Sigmoid colon (tissue), 7 donors: ENCODE results near the gene PHKB. TPM values are rescaled to one million over a fixed set of nuclear protein-coding genes. Genes with fewer than 3 reads are reported as not detected.
"Not testable (repeated sequence)": the region's sequence is repeated elsewhere in the genome, so short reads cannot be mapped to it uniquely, and the experiment has no call there.

Experiments
- DNase-seq: peaks from one replicate; pipeline ENCODE4 v3.0.0-alpha.2; 2019
- H3K27ac ChIP-seq, 4 donors: fragments of 200-600 bp; sonication (generic); one replicate each; pipeline ENCODE4 v1.5.1; 2016 to 2019; ENCODE audit warnings: mild to moderate bottlenecking in 1 of 4
- H3K27me3 ChIP-seq, 3 donors: fragments of 200-600 bp; sonication (generic); one replicate each; pipeline ENCODE4 v1.5.1; 2019; ENCODE audit warnings: mild to moderate bottlenecking in 1 of 3
- H3K36me3 ChIP-seq, 4 donors: fragments of 200-600 bp; sonication (generic); one replicate each; pipeline ENCODE4 v1.5.1; 2016 to 2019
- H3K4me1 ChIP-seq, 4 donors: fragments of 200-600 bp; sonication (generic); one replicate each; pipeline ENCODE4 v1.5.1; 2017 to 2019
- H3K4me3 ChIP-seq, 4 donors: fragments of 200-600 bp; sonication (generic); one replicate each; pipeline ENCODE4 v1.5.1; 2017 to 2019; ENCODE audit warnings: mild to moderate bottlenecking in 2 of 4, moderate library complexity in 1 of 4
- H3K9me3 ChIP-seq, 4 donors: fragments of 200-600 bp in 3 of 4; sonication (generic) in 3 of 4; one replicate each; pipeline versions ENCODE4 v1.5.1 to v1.6.1; 2013 to 2019
- CTCF ChIP-seq, 4 experiments: fragments of 450-650 bp in 3 of 4; fragments of 200-600 bp in 1 of 4; IDR thresholded peaks; one replicate each; pipeline ENCODE4 v1.5.1; 2016 to 2019; ENCODE audit warnings: antibody characterized with exemption in 4 of 4, mild to moderate bottlenecking in 3 of 4, moderate library complexity in 2 of 4
- EP300 ChIP-seq, 4 donors: sonication (generic); formaldehyde crosslinking; IDR thresholded peaks; one replicate each; pipeline ENCODE4 v1.6.1; 2017; ENCODE audit warnings: antibody characterized with exemption in 4 of 4
- POLR2A ChIP-seq, 2 donors: fragments of 450-650 bp; IDR thresholded peaks; one replicate each; pipeline ENCODE4 v1.6.1; 2016; ENCODE audit warnings: antibody characterized with exemption in 2 of 2, mild to moderate bottlenecking in 2 of 2, moderate library complexity in 2 of 2
- POLR2AphosphoS5 ChIP-seq, 4 donors: sonication (generic); formaldehyde crosslinking; IDR thresholded peaks; one replicate each; pipeline ENCODE4 v1.6.1; 2017; ENCODE audit warnings: antibody characterized with exemption in 4 of 4
- WGBS, 2 donors: extraction: QIAGEN DNeasy Blood & Tissue Kit; methylation state at CpG; one replicate each; pipeline ENCODE4 v1.1.7; 2013; 5-methylcytosine and 5-hydroxymethylcytosine counted together
- intact Hi-C: fragments of 100-400 bp; cut with DNase I; formaldehyde crosslinking; loops from one replicate; pipeline ENCODE4 v1.15.1; 2023
- polyA plus RNA-seq, 3 donors: library from polyadenylated mRNA; stranded (reverse); fragments of 200-250 nt; gene quantifications; one replicate each; pipeline ENCODE4 v1.2.3, GENCODE V29; 2013
- total RNA-seq, 4 donors: library from RNA; depleted of rRNA; stranded (reverse); fragments of >200 nt; gene quantifications; one replicate each; pipeline ENCODE4 v1.1.0, GENCODE V29; 2016
- donor health status: healthy with polysubstance abuse.
- donor health status: Bipolar disorder and iron deficiency.
- donor health status: healthy.

Gene PHKB
- total and polyA plus RNA-seq, 7 donors, result 24.6 to 95.6 (median 60.5) TPM

DNA sequence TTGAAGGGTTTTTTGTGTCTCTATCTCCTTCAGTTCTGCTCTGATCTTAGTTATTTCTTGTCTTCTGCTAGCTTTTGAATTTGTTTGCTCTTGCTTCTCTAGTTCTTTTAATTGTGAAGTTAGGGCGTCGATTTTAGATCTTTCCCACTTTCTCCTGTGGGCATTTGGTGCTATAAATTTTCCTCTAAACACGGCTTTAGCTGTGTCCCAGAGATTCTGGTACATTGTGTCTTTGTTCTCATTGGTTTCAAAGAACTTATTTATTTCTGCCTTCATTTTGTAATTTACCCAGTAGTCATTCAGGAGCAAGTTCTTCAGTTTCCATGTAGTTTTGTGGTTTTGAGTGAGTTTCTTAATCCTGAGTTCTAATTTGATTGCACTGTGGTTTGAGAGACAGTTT lies 90.1 kb downstream of the PHKB start:
- intact Hi-C loops, H3K4me3 ChIP-seq, H3K27me3 ChIP-seq, H3K4me1 ChIP-seq, DNase-seq, H3K27ac ChIP-seq: not testable (repeated sequence)
- Histone ChIP-seq H3K36me3 (peaks cover 7 to 60% (median 21%) of the 10 kb centered on the region in 4 donors), H3K9me3 (peaks cover 0 to 11% (median 3%) of the 10 kb centered on the region in 4 donors)
- WGBS, 2 donors, result 98 to 99% methylated on average over 3 of the region's 3 CpGs

GRCh38 chr16:47551767-47552166 lies 90.6 kb downstream of the PHKB start:
- WGBS, 2 donors, result 96 to 97% methylated on average over 3 of the region's 3 CpGs
- H3K4me3 ChIP-seq, H3K27me3 ChIP-seq, DNase-seq, H3K9me3 ChIP-seq, H3K27ac ChIP-seq, intact Hi-C loops, H3K4me1 ChIP-seq: not testable (repeated sequence)
- H3K36me3 ChIP-seq, result peaks cover 7 to 54% (median 20%) of the 10 kb centered on the region in 4 donors

GRCh38 chr16:47553853-47554564 lies 92.9 kb downstream of the PHKB start:
- no peaks in the 10 kb centered on the region for H3K27me3 ChIP-seq
- H3K9me3 ChIP-seq, result peaks cover 0 to 5% (median 2%) of the 10 kb centered on the region in 4 donors
- TF ChIP-seq POLR2AphosphoS5 (IDR thresholded peaks at IDR 0.05) (no peak), CTCF (IDR thresholded peaks at IDR 0.05) (no peak), EP300 (IDR thresholded peaks at IDR 0.05) (no peak), POLR2A (IDR thresholded peaks at IDR 0.05) (no peak)
- H3K4me1 ChIP-seq, result no peaks in the 10 kb centered on the region
- DNase-seq, result no peak
- H3K4me3 ChIP-seq, result no peak overlapping the region
- no peak overlapping the region for H3K27ac ChIP-seq
- intact Hi-C loops, result no loop called here
- WGBS, 2 donors, result 95 to 97% methylated on average over 11 of the region's 11 CpGs
- peaks cover 0 to 39% (median 9%) of the 10 kb centered on the region in 4 donors for H3K36me3 ChIP-seq

DNA sequence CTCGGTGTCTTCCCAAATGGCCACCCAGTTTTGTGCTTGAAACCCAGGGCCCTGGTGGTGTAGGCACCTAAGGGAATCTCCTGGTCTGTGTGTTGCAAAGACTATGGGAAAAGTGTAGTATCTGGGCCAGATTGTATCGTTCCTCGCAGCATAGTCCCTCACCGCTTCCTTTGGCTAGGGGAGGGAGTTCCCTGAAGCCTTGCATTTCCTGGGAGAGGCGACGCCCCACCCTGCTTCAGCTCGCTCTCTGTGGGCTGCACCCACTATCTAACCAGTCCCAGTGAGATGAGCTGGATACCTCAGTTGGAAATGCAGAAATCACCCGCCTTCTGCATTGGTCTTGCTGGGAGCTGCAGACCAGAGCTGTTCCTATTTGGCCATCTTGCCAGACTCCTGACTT lies 93.5 kb downstream of the PHKB start:
- DNase-seq, H3K27ac ChIP-seq, H3K9me3 ChIP-seq, H3K27me3 ChIP-seq, H3K4me1 ChIP-seq, intact Hi-C loops, H3K4me3 ChIP-seq: not testable (repeated sequence)
- WGBS, 2 donors, result 97 to 98% methylated on average over 8 of the region's 8 CpGs
- H3K36me3 ChIP-seq, result peaks cover 0 to 33% (median 7%) of the 10 kb centered on the region in 4 donors

GRCh38 chr16:47561286-47561685 lies 100.2 kb downstream of the PHKB start:
- Histone ChIP-seq H3K4me3 (no peak overlapping the region), H3K36me3 (no peaks in the 10 kb centered on the region), H3K9me3 (no peaks in the 10 kb centered on the region), H3K27me3 (no peaks in the 10 kb centered on the region), H3K4me1 (no peaks in the 10 kb centered on the region), H3K27ac (no peak overlapping the region)
- DNase-seq, result no peak
- TF ChIP-seq CTCF (IDR thresholded peaks at IDR 0.05) (no peak), POLR2A (IDR thresholded peaks at IDR 0.05) (no peak), POLR2AphosphoS5 (IDR thresholded peaks at IDR 0.05) (no peak), EP300 (IDR thresholded peaks at IDR 0.05) (no peak)
- intact Hi-C loops, result no loop called here
- 94 to 99% methylated on average over 1 of the region's 1 CpG for WGBS, 2 donors

DNA sequence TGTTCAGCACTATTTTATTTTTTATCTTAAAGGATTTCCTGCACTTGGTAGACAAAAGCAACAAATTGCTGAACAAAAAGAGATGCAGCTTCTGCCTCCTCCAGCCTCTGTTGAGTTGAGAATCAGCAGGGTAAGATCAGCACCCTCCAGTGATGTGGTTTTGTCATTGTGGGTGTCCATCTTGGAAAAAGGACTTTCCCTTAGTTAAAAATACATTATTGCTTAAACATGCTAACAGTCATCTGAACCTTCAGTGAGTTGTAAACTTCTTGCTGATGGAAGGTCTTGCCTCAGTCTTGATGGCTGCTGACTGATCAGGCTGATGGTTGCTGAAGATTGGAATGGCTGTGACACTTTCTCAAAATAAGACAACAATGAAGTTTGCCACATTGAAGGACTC lies 101.2 kb downstream of the PHKB start:
- Histone ChIP-seq H3K4me3 (no peak overlapping the region), H3K4me1 (no peaks in the 10 kb centered on the region), H3K27ac (no peak overlapping the region), H3K36me3 (no peaks in the 10 kb centered on the region), H3K9me3 (no peaks in the 10 kb centered on the region), H3K27me3 (no peaks in the 10 kb centered on the region)
- intact Hi-C loops, result no loop called here
- TF ChIP-seq POLR2A (IDR thresholded peaks at IDR 0.05), result no peak
- TF ChIP-seq CTCF (IDR thresholded peaks at IDR 0.05), result no peak
- TF ChIP-seq EP300 (IDR thresholded peaks at IDR 0.05), result no peak
- no peak for TF ChIP-seq POLR2AphosphoS5 (IDR thresholded peaks at IDR 0.05)
- DNase-seq, result no peak
